HepG2 (cell line): ENCODE measurements around the gene SQSTM1. TPM values are rescaled to one million over a fixed set of nuclear protein-coding genes. Genes with fewer than 3 reads are reported as not detected.

ENCODE experiments used
- ADNP ChIP-seq: sonication (generic); formaldehyde crosslinking; IDR thresholded peaks from 2 replicates; pipeline ENCODE4 v1.4.0; 2020; ENCODE audit warnings: missing genetic modification reagents
- FOXP1 ChIP-seq, 2 experiments: fragments of 450-650 bp in 1 of 2; IDR thresholded peaks; 2 replicates each; pipeline ENCODE4 v1.6.1; 2017 to 2018; ENCODE audit warnings: antibody characterized with exemption in 1 of 2
- IRX3 ChIP-seq: sonication (generic); formaldehyde crosslinking; IDR thresholded peaks from 2 replicates; pipeline ENCODE4 v1.8.1; 2023; ENCODE audit warnings: mild to moderate bottlenecking, low read depth, missing genetic modification reagents, borderline replicate concordance
- MED8 ChIP-seq: sonication (generic); formaldehyde crosslinking; IDR thresholded peaks from 2 replicates; pipeline ENCODE4 v1.8.1; 2023; ENCODE audit warnings: mild to moderate bottlenecking, missing genetic modification reagents; ENCODE audit not compliant: insufficient replicate concordance
- NONO ChIP-seq, 2 experiments: fragments of 450-650 bp in 1 of 2; sonication (generic) in 1 of 2; formaldehyde crosslinking in 1 of 2; IDR thresholded peaks in 1 of 2; conservative IDR thresholded peaks in 1 of 2; 2 replicates each; pipeline versions ENCODE4 v1.6.1 to v1.8.0; 2017 to 2022; ENCODE audit warnings: mild to moderate bottlenecking in 1 of 2, missing genetic modification reagents in 1 of 2, moderate library complexity in 1 of 2
- NR2F6 ChIP-seq, 2 experiments: IDR thresholded peaks; 2 replicates each; pipeline ENCODE4 v1.6.1; 2016; ENCODE audit warnings: antibody characterized with exemption in 1 of 2, mild to moderate bottlenecking in 1 of 2
- RARG ChIP-seq: sonication (generic); formaldehyde crosslinking; IDR thresholded peaks from 2 replicates; pipeline ENCODE4 v1.4.0; 2020; ENCODE audit warnings: low read depth, mild to moderate bottlenecking, missing genetic modification reagents
- SALL1 ChIP-seq: sonication (generic); formaldehyde crosslinking; IDR thresholded peaks from 2 replicates; pipeline ENCODE4 v1.8.0; 2022; ENCODE audit warnings: mild to moderate bottlenecking, missing genetic modification reagents
- TRIM24 ChIP-seq: sonication (generic); formaldehyde crosslinking; IDR thresholded peaks from 2 replicates; pipeline ENCODE4 v1.8.0; 2022; ENCODE audit warnings: mild to moderate bottlenecking, missing genetic modification reagents
- YY1 ChIP-seq: IDR thresholded peaks from 2 replicates; pipeline ENCODE4 v1.6.1; 2011; ENCODE audit warnings: low read length, low read depth, moderate library complexity, mild to moderate bottlenecking; ENCODE audit not compliant: insufficient read depth, insufficient replicate concordance
- ZKSCAN1 ChIP-seq: fragments of 150-350 bp; IDR thresholded peaks from 2 replicates; pipeline ENCODE4 v1.6.1; 2014; ENCODE audit warnings: low read length
- ZNF12 ChIP-seq: sonication (generic); formaldehyde crosslinking; IDR thresholded peaks from 2 replicates; pipeline ENCODE4 v1.5.0; 2020; ENCODE audit warnings: missing genetic modification reagents
- ZNF136 ChIP-seq: sonication (generic); formaldehyde crosslinking; IDR thresholded peaks from 2 replicates; pipeline ENCODE4 v1.8.1; 2022; ENCODE audit warnings: low read depth, mild to moderate bottlenecking, moderate library complexity, missing genetic modification reagents
- ZNF337 ChIP-seq: sonication (generic); formaldehyde crosslinking; IDR thresholded peaks from 2 replicates; pipeline ENCODE4 v1.5.1; 2020; ENCODE audit warnings: missing genetic modification reagents, low read depth, mild to moderate bottlenecking, borderline replicate concordance
- ZNF354B ChIP-seq: sonication (generic); formaldehyde crosslinking; IDR thresholded peaks from 2 replicates; pipeline ENCODE4 v1.8.0; 2022; ENCODE audit warnings: mild to moderate bottlenecking, missing genetic modification reagents
- ZNF451 ChIP-seq: sonication (generic); formaldehyde crosslinking; IDR thresholded peaks from 2 replicates; pipeline ENCODE4 v1.5.0; 2020; ENCODE audit warnings: mild to moderate bottlenecking, missing genetic modification reagents
- ZNF577 ChIP-seq: sonication (generic); formaldehyde crosslinking; IDR thresholded peaks from 2 replicates; pipeline ENCODE4 v1.4.0; 2020; ENCODE audit warnings: mild to moderate bottlenecking, low read depth, missing genetic modification reagents, borderline replicate concordance
- ZNF747 ChIP-seq: sonication (generic); formaldehyde crosslinking; IDR thresholded peaks from 2 replicates; pipeline ENCODE4 v1.8.1; 2023; ENCODE audit warnings: missing genetic modification reagents, mild to moderate bottlenecking, borderline replicate concordance
- ZNF792 ChIP-seq: IDR thresholded peaks from 2 replicates; pipeline ENCODE4 v1.6.1; 2016
- polyA plus RNA-seq, 8 experiments: library from polyadenylated mRNA; depleted of rRNA in 3 of 8; stranded (reverse) in 7 of 8; unstranded in 1 of 8; fragments of >200 nt; fragmentation: Illumina TruSeq in 4 of 8; extraction: Trizol in 4 of 8; gene quantifications; 2 replicates each; pipeline versions ENCODE4 v1.2.1 to v1.2.3, GENCODE V29; 2011 to 2016; ENCODE audit warnings: low read depth in 4 of 8, missing spikeins in 1 of 8, mixed read lengths in 1 of 8; ENCODE audit not compliant: insufficient read depth in 1 of 8
- total RNA-seq, 5 experiments: library from RNA; depleted of rRNA; stranded (reverse); fragments of >200 nt; fragmentation: Illumina TruSeq; extraction: Trizol; gene quantifications; 2 replicates each; pipeline ENCODE4 v1.2.3, GENCODE V29; 2016; ENCODE audit warnings: low read depth in 1 of 5
- TF ChIP-seq, protein P1 (sequence below): sonication (generic); formaldehyde crosslinking; IDR thresholded peaks from 2 replicates; pipeline ENCODE4 v1.4.0; 2020; ENCODE audit warnings: mild to moderate bottlenecking, missing genetic modification reagents
- TF ChIP-seq, protein P2 (sequence below): sonication (generic); formaldehyde crosslinking; IDR thresholded peaks from 2 replicates; pipeline ENCODE4 v1.4.0; 2020; ENCODE audit warnings: missing genetic modification reagents, borderline replicate concordance
- TF ChIP-seq, protein P3 (sequence below): IDR thresholded peaks from 2 replicates; pipeline ENCODE4 v1.6.1; 2016; ENCODE audit warnings: control low read depth
- TF ChIP-seq, protein P4 (sequence below): IDR thresholded peaks from 2 replicates; pipeline ENCODE4 v1.6.1; 2012; ENCODE audit warnings: low read depth, low read length, improper control_type of control experiment
- TF ChIP-seq, protein P5 (sequence below): sonication (generic); formaldehyde crosslinking; IDR thresholded peaks from 2 replicates; pipeline ENCODE4 v1.5.0; 2020; ENCODE audit warnings: missing genetic modification reagents

SQSTM1 gene
- total and polyA plus RNA-seq, 2 of the 13 experiments (the other 11 are each of a cell fraction or from before 2014, with no cell fraction given) = 90.9 to 160 TPM

DNA sequence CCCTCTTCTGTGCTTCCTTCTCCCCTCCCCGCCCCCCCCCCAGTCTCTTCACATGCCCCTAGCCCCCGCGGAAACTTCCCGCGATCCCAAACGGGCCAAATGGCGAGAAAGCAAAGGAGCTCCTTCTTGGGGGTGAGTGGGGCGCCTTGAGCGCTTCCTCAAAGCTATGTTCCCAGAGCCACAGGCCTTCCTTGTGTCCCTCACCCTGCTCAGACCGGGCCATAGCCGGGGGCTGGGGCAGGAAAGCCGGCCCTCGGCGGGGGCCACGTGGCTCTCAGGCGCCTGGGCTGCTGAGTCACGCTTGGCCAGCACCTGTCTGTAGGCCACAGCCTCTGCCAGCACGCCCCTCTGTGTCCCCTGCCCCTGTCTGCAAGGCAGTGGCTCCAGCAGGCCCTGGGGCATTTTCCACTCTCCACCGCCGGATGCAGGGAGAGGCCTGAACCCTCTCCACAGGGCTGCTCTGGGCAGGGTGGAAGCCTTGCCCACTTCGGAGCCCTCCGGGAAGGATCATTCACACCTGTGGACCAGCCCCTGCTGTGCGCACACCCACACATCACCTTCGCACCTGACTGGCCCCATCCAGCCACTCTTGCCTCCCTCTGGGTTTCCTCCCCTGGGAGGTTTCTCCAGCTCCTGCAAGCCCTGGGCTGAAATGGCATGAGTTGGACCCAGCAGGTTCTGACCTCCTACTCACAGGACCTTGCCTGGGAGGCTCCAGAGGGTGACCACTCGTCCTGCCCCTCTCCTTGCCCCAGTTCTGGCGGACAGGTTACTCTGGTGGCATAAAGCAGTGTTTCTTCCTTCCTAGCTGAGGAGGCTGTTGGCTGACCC is 1.2 kb upstream of the SQSTM1 start (continued):
- TF ChIP-seq TRIM24 (CRISPR knock-in tag) (no peak), MED8 (CRISPR knock-in tag) (no peak), ZNF451 (peak; percentile 81), SALL1 (CRISPR knock-in tag) (peak; percentile 20; the same call in 1 of the 2 replicates), ZKSCAN1 (no peak), NONO (IDR thresholded peaks at IDR 0.05) (no peak), NONO (CRISPR knock-in tag; conservative IDR thresholded peaks at IDR 0.05) (0 out of 2 replicates have a peak, but pooled peaks have one; percentile 9), ZNF12 (CRISPR knock-in tag) (no peak), ZNF792 (CRISPR knock-in tag) (0 out of 2 replicates have a peak, but pooled peaks have one; percentile 50), YY1 (no peak), ZNF136 (CRISPR knock-in tag) (0 out of 2 replicates have a peak, but pooled peaks have one; percentile 21), FOXP1 (IDR thresholded peaks at IDR 0.05) (no peak), FOXP1 (CRISPR knock-in tag; IDR thresholded peaks at IDR 0.05) (no peak), IRX3 (CRISPR knock-in tag) (no peak), ZNF354B (CRISPR knock-in tag) (no peak), ZNF577 (CRISPR knock-in tag) (no peak), ZNF747 (no peak), ZNF337 (CRISPR knock-in tag) (no peak), NR2F6 (IDR thresholded peaks at IDR 0.05) (no peak), NR2F6 (CRISPR knock-in tag; IDR thresholded peaks at IDR 0.05) (0 out of 2 replicates have a peak, but pooled peaks have one; percentile 40), ADNP (CRISPR knock-in tag) (no peak), RARG (CRISPR knock-in tag) (no peak)
- TF ChIP-seq, protein P1, sequence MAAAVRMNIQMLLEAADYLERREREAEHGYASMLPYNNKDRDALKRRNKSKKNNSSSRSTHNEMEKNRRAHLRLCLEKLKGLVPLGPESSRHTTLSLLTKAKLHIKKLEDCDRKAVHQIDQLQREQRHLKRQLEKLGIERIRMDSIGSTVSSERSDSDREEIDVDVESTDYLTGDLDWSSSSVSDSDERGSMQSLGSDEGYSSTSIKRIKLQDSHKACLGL (CRISPR knock-in tag) = peak; percentile 99; the same call in 1 of the 2 replicates
- TF ChIP-seq, protein P2, sequence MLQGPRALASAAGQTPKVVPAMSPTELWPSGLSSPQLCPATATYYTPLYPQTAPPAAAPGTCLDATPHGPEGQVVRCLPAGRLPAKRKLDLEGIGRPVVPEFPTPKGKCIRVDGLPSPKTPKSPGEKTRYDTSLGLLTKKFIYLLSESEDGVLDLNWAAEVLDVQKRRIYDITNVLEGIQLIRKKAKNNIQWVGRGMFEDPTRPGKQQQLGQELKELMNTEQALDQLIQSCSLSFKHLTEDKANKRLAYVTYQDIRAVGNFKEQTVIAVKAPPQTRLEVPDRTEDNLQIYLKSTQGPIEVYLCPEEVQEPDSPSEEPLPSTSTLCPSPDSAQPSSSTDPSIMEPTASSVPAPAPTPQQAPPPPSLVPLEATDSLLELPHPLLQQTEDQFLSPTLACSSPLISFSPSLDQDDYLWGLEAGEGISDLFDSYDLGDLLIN = peak; percentile 69; the same call in 1 of the 2 replicates
- TF ChIP-seq, protein P3, sequence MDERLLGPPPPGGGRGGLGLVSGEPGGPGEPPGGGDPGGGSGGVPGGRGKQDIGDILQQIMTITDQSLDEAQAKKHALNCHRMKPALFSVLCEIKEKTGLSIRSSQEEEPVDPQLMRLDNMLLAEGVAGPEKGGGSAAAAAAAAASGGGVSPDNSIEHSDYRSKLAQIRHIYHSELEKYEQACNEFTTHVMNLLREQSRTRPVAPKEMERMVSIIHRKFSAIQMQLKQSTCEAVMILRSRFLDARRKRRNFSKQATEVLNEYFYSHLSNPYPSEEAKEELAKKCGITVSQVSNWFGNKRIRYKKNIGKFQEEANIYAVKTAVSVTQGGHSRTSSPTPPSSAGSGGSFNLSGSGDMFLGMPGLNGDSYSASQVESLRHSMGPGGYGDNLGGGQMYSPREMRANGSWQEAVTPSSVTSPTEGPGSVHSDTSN (CRISPR knock-in tag) = no peak
- TF ChIP-seq, protein P4, sequence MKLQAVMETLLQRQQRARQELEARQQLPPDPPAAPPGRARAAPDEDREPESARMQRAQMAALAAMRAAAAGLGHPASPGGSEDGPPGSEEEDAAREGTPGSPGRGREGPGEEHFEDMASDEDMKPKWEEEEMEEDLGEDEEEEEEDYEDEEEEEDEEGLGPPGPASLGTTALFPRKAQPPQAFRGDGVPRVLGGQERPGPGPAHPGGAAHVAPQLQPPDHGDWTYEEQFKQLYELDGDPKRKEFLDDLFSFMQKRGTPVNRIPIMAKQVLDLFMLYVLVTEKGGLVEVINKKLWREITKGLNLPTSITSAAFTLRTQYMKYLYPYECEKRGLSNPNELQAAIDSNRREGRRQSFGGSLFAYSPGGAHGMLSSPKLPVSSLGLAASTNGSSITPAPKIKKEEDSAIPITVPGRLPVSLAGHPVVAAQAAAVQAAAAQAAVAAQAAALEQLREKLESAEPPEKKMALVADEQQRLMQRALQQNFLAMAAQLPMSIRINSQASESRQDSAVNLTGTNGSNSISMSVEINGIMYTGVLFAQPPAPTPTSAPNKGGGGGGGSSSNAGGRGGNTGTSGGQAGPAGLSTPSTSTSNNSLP = no peak
- TF ChIP-seq, protein P5, sequence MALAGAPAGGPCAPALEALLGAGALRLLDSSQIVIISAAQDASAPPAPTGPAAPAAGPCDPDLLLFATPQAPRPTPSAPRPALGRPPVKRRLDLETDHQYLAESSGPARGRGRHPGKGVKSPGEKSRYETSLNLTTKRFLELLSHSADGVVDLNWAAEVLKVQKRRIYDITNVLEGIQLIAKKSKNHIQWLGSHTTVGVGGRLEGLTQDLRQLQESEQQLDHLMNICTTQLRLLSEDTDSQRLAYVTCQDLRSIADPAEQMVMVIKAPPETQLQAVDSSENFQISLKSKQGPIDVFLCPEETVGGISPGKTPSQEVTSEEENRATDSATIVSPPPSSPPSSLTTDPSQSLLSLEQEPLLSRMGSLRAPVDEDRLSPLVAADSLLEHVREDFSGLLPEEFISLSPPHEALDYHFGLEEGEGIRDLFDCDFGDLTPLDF (CRISPR knock-in tag) = no peak
